GM23338 (cell line): Measurements from ENCODE around the gene WDR37. TPM values are rescaled to one million over a fixed set of nuclear protein-coding genes. Genes with fewer than 3 reads are reported as not detected.

Experiments
- ATAC-seq: fragments of 200-7000 bp; cut with Tn5 transposase; 3 replicates; pipeline ENCODE4 v1.9.1; 2020
- DNase-seq: peaks from one replicate; pipeline ENCODE4 v3.0.0-alpha.2; 2015; ENCODE audit warnings: low spot score
- H2AFZ ChIP-seq: fragments of 200-600 bp; sonication (generic); 2 replicates; pipeline ENCODE4 v1.8.0; 2016; ENCODE audit warnings: antibody characterized with exemption, mild to moderate bottlenecking, moderate library complexity
- H3F3A ChIP-seq: fragments of 200-600 bp; sonication (generic); replicated peaks from 2 replicates; pipeline ENCODE4 v1.8.0; 2017; ENCODE audit warnings: antibody characterized with exemption, mixed run types, low read depth
- H3K27ac ChIP-seq: fragments of 200-600 bp; sonication (generic); 2 replicates; pipeline ENCODE4 v1.6.1; 2016; ENCODE audit warnings: low read depth
- H3K27me3 ChIP-seq: fragments of 200-600 bp; sonication (generic); 2 replicates; pipeline ENCODE4 v1.8.0; 2016; ENCODE audit warnings: mild to moderate bottlenecking, mixed run types, moderate library complexity; ENCODE audit not compliant: insufficient read depth
- H3K36me3 ChIP-seq: fragments of 200-600 bp; sonication (generic); 2 replicates; pipeline ENCODE4 v1.8.0; 2016; ENCODE audit warnings: mild to moderate bottlenecking; ENCODE audit not compliant: insufficient read depth
- H3K4me1 ChIP-seq: fragments of 200-600 bp; sonication (generic); 2 replicates; pipeline ENCODE4 v1.8.0; 2016; ENCODE audit warnings: mild to moderate bottlenecking, moderate library complexity; ENCODE audit not compliant: insufficient read depth
- H3K4me2 ChIP-seq: fragments of 200-600 bp; sonication (generic); 2 replicates; pipeline ENCODE4 v1.7.1; 2017; ENCODE audit warnings: mixed run types
- H3K4me3 ChIP-seq: fragments of 200-600 bp; sonication (generic); 2 replicates; pipeline ENCODE4 v1.6.1; 2016; ENCODE audit warnings: mixed run types
- H3K79me2 ChIP-seq: fragments of 200-600 bp; sonication (generic); replicated peaks from 2 replicates; pipeline ENCODE4 v1.8.0; 2017; ENCODE audit warnings: mild to moderate bottlenecking; ENCODE audit not compliant: insufficient read depth
- H3K9me2 ChIP-seq: fragments of 200-600 bp; sonication (generic); 2 replicates; pipeline ENCODE4 v1.8.0; 2017; ENCODE audit not compliant: insufficient read depth
- H4K20me1 ChIP-seq: fragments of 200-600 bp; sonication (generic); replicated peaks from 2 replicates; pipeline ENCODE4 v1.8.0; 2017; ENCODE audit warnings: mild to moderate bottlenecking; ENCODE audit not compliant: insufficient read depth
- H3K27ac Mint-ChIP-seq: 2 replicates; pipeline ENCODE4 v1.8.0; 2020; ENCODE audit warnings: inconsistent platforms, mild to moderate bottlenecking, moderate library complexity, mixed read lengths
- H3K27me3 Mint-ChIP-seq: 3 replicates; pipeline ENCODE4 v1.8.0; 2022; ENCODE audit warnings: low read depth, mild to moderate bottlenecking, moderate library complexity, mixed read lengths, inconsistent platforms; ENCODE audit not compliant: insufficient read depth, poor library complexity
- H3K36me3 Mint-ChIP-seq: 3 replicates; pipeline ENCODE4 v1.8.0; 2021; ENCODE audit warnings: low read depth, mild to moderate bottlenecking, inconsistent platforms, moderate library complexity, mixed read lengths
- H3K4me1 Mint-ChIP-seq: 3 replicates; pipeline ENCODE4 v1.8.0; 2020; ENCODE audit warnings: mild to moderate bottlenecking, inconsistent platforms, mixed read lengths
- H3K4me3 Mint-ChIP-seq: 3 replicates; pipeline ENCODE4 v1.8.0; 2021; ENCODE audit warnings: moderate library complexity, mild to moderate bottlenecking, inconsistent platforms, mixed read lengths
- H3K9me3 Mint-ChIP-seq: 3 replicates; pipeline ENCODE4 v1.8.0; 2020; ENCODE audit warnings: moderate library complexity, mild to moderate bottlenecking, inconsistent platforms, mixed read lengths
- CREB1 ChIP-seq: fragments of 250-450 bp; sonication (Bioruptor Pico); IDR thresholded peaks from 2 replicates; pipeline ENCODE4 v1.5.0; 2020; ENCODE audit warnings: low read depth, mild to moderate bottlenecking, moderate library complexity
- ETS1 ChIP-seq: IDR thresholded peaks from 2 replicates; pipeline ENCODE4 v1.6.1; 2016; ENCODE audit warnings: antibody characterized with exemption
- EZH2 ChIP-seq: fragments of 200-600 bp; sonication (generic); IDR thresholded peaks from one replicate; pipeline ENCODE4 v1.8.0; 2017; ENCODE audit warnings: antibody characterized with exemption, mild to moderate bottlenecking, low read depth; ENCODE audit not compliant: unreplicated experiment
- EZH2phosphoT487 ChIP-seq: fragments of 200-600 bp; sonication (generic); IDR thresholded peaks from one replicate; pipeline ENCODE4 v1.8.1; 2018; ENCODE audit warnings: antibody characterized with exemption; ENCODE audit not compliant: unreplicated experiment
- JUNB ChIP-seq: IDR thresholded peaks from one replicate; pipeline ENCODE4 v1.6.1; 2016; ENCODE audit warnings: antibody characterized with exemption; ENCODE audit not compliant: unreplicated experiment
- NANOG ChIP-seq: IDR thresholded peaks from 2 replicates; pipeline ENCODE4 v1.6.1; 2016; ENCODE audit warnings: antibody characterized with exemption, borderline replicate concordance
- POLR2AphosphoS5 ChIP-seq: IDR thresholded peaks from 2 replicates; pipeline ENCODE4 v1.6.1; 2016; ENCODE audit warnings: antibody characterized with exemption, low read depth
- REST ChIP-seq: IDR thresholded peaks from one replicate; pipeline ENCODE4 v1.6.1; 2018; ENCODE audit warnings: antibody characterized with exemption; ENCODE audit not compliant: unreplicated experiment
- STAT1 ChIP-seq: IDR thresholded peaks from one replicate; pipeline ENCODE4 v1.6.1; 2016; ENCODE audit warnings: antibody characterized with exemption; ENCODE audit not compliant: unreplicated experiment
- ZNF114 ChIP-seq: fragments of 250-450 bp; sonication (Bioruptor Pico); IDR thresholded peaks from 2 replicates; pipeline ENCODE4 v1.5.0; 2020; ENCODE audit warnings: mild to moderate bottlenecking, moderate library complexity
- ZNF331 ChIP-seq: fragments of 250-450 bp; sonication (Bioruptor Pico); IDR thresholded peaks from 2 replicates; pipeline ENCODE4 v1.5.0; 2020; ENCODE audit warnings: low read depth, mild to moderate bottlenecking, moderate library complexity
- ZNF462 ChIP-seq: fragments of 250-450 bp; sonication (Bioruptor Pico); IDR thresholded peaks from 2 replicates; pipeline ENCODE4 v1.5.0; 2020; ENCODE audit warnings: mild to moderate bottlenecking, moderate library complexity
- polyA plus RNA-seq: library from polyadenylated mRNA; unstranded; fragments of >200 nt; fragmentation: Nextera tagmentation; extraction: Ambion mirVana; gene quantifications from 2 replicates; pipeline ENCODE4 v1.2.1, GENCODE V29; 2016
- total RNA-seq: library from RNA; depleted of rRNA; stranded (reverse); fragments of >200 nt; shearing (Covaris generic); gene quantifications from 2 replicates; pipeline ENCODE4 v1.2.3, GENCODE V29; 2014
- TF ChIP-seq, protein P1 (sequence below), 2 experiments: fragments of 200-600 bp in 1 of 2; sonication (generic) in 1 of 2; conservative IDR thresholded peaks; 2 replicates each; pipeline versions ENCODE4 v1.5.1 to v1.6.1; 2016 to 2017; ENCODE audit warnings: antibody characterized with exemption in 2 of 2, low read depth in 2 of 2, mild to moderate bottlenecking in 2 of 2, moderate library complexity in 1 of 2

Gene WDR37
- total and polyA plus RNA-seq, 2 experiments from 2014 or later = 6.0 to 10.2 TPM

GRCh38 chr10:1119027-1119426 is 62.8 kb downstream of the WDR37 start (continued):
- TF ChIP-seq JUNB (no peak), ZNF331 (CRISPR knock-in tag) (no peak), NANOG (no peak), POLR2AphosphoS5 (no peak)

DNA sequence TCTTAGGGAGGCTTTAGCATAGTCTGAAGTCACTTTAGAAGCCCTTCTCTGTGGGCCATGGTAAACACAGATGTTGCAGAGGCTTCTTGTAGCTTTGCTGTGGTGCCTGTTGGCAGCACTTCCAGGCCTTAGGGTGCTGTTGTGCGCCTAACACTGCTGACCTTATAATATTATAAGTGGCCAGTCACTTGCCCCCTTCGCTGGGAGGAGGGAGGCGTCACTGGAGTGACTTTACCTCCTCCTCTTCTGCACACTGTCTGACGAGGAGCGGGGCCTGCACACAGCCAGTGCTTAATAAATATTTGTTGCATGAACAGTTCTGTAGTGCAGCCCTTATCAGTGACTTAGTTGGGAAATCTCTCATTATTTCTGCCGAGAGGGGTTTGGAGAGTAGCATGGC is 63.3 kb downstream of the WDR37 start:
- Histone ChIP-seq H2AFZ (no peak overlapping the region), H3K9me2 (no peaks in the 10 kb centered on the region), H3K27ac (no peak overlapping the region), H3K27me3 (no peaks in the 10 kb centered on the region), H3K36me3 (peaks cover 3% of the 10 kb centered on the region; the same call in 1 of the 2 replicates), H3K79me2 (no peaks in the 10 kb centered on the region; the same call in 1 of the 2 replicates), H3K4me1 (peaks cover 3% of the 10 kb centered on the region; the same call in 1 of the 2 replicates), H3K4me2 (no peak overlapping the region), H3F3A (no peaks in the 10 kb centered on the region), H4K20me1 (no peaks in the 10 kb centered on the region; the same call in none of the 2 replicates), H3K4me3 (no peak overlapping the region)
- TF ChIP-seq STAT1 = no peak
- TF ChIP-seq ZNF114 (CRISPR knock-in tag) = no peak
- no peak for TF ChIP-seq ZNF462 (CRISPR knock-in tag)
- TF ChIP-seq, protein P1, sequence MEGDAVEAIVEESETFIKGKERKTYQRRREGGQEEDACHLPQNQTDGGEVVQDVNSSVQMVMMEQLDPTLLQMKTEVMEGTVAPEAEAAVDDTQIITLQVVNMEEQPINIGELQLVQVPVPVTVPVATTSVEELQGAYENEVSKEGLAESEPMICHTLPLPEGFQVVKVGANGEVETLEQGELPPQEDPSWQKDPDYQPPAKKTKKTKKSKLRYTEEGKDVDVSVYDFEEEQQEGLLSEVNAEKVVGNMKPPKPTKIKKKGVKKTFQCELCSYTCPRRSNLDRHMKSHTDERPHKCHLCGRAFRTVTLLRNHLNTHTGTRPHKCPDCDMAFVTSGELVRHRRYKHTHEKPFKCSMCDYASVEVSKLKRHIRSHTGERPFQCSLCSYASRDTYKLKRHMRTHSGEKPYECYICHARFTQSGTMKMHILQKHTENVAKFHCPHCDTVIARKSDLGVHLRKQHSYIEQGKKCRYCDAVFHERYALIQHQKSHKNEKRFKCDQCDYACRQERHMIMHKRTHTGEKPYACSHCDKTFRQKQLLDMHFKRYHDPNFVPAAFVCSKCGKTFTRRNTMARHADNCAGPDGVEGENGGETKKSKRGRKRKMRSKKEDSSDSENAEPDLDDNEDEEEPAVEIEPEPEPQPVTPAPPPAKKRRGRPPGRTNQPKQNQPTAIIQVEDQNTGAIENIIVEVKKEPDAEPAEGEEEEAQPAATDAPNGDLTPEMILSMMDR (conservative IDR thresholded peaks at IDR 0.05; ENCODE audit: low read depth in 2 of 2) = no peak
- no peak for TF ChIP-seq JUNB
- TF ChIP-seq CREB1 (CRISPR knock-in tag) = no peak
- no peak for TF ChIP-seq REST
- no peak for TF ChIP-seq EZH2
- TF ChIP-seq ETS1 = no peak
- no peak for TF ChIP-seq POLR2AphosphoS5
- no peak for TF ChIP-seq NANOG
- TF ChIP-seq EZH2phosphoT487 = no peak
- TF ChIP-seq ZNF331 (CRISPR knock-in tag) = no peak
- Mint-ChIP-seq H3K27me3 (no peaks in the 10 kb centered on the region), H3K4me1 (peaks cover 10% of the 10 kb centered on the region; the same call in 2 of the 3 replicates), H3K4me3 (no peak overlapping the region), H3K36me3 (peaks cover 18% of the 10 kb centered on the region), H3K27ac (no peak overlapping the region), H3K9me3 (no peaks in the 10 kb centered on the region)
- ATAC-seq = no peak
- DNase-seq = no peak
